ENCODE data around the gene TTC38.

TTC38 gene

GRCh38 chr22:46240506-46240905, 27.3 kb upstream of the TTC38 start:
- no peak overlapping the region for H3K4me3 ChIP-seq (replicated peaks; ENCODE audit: insufficient read depth, low read length)
- no peak for TF ChIP-seq GABPA (IDR thresholded peaks at IDR 0.05; ENCODE audit: low read depth)
- peak; percentile 91 for TF ChIP-seq SPI1 (IDR thresholded peaks at IDR 0.05; ENCODE audit: borderline replicate concordance, low read depth)

DNA sequence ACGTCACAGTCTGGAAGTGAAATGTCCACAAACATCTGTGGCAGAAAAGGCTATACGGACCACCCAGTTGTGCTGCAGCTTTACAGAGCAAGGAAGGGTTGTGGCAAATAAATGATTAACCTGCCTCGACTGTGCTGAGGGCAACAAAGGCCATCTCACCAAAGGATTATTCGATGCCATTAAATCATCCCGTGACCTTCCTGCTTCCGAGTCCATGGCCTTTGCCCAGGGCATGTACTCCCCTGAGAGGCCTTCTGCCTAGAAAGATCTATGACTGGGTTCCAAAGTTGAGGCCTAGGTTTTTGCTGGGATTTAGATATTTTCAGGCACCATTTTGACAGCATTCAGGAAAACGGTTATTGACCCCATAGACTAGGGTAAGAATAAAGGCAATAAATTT, 26.9 kb upstream of the TTC38 start:
- TF ChIP-seq POLR2AphosphoS5 (IDR thresholded peaks at IDR 0.05; ENCODE audit: low read depth) = no peak
- TF ChIP-seq SPI1 (IDR thresholded peaks at IDR 0.05; ENCODE audit: borderline replicate concordance, low read depth) = no peak
- TF ChIP-seq GABPA (IDR thresholded peaks at IDR 0.05; ENCODE audit: low read depth) = no peak
- TF ChIP-seq REST (IDR thresholded peaks at IDR 0.05; ENCODE audit: insufficient replicate concordance, low read depth) = no peak
- TF ChIP-seq CTCF (IDR thresholded peaks at IDR 0.05; ENCODE audit: insufficient read depth, low read length) = no peak
- no peak for DNase-seq (ENCODE audit: low read depth in 1 of 2, low spot score in 1 of 2)
- no peak overlapping the region for H3K27ac ChIP-seq (replicated peaks)
- no peaks in the 10 kb centered on the region for H3K27me3 ChIP-seq (ENCODE audit: insufficient read depth, poor library complexity, severe bottlenecking)
- no peak overlapping the region for H3K4me3 ChIP-seq (replicated peaks; ENCODE audit: insufficient read depth, low read length)

More at GRCh38 chr22:46240506-46240905, 27.3 kb upstream of the TTC38 start:
- H3K27ac ChIP-seq (replicated peaks) = no peak overlapping the region
- DNase-seq (ENCODE audit: low read depth in 1 of 2, low spot score in 1 of 2) = peak in 1 of 2 experiments; percentile 55
- H3K27me3 ChIP-seq (ENCODE audit: insufficient read depth, poor library complexity, severe bottlenecking) = no peaks in the 10 kb centered on the region

DNA sequence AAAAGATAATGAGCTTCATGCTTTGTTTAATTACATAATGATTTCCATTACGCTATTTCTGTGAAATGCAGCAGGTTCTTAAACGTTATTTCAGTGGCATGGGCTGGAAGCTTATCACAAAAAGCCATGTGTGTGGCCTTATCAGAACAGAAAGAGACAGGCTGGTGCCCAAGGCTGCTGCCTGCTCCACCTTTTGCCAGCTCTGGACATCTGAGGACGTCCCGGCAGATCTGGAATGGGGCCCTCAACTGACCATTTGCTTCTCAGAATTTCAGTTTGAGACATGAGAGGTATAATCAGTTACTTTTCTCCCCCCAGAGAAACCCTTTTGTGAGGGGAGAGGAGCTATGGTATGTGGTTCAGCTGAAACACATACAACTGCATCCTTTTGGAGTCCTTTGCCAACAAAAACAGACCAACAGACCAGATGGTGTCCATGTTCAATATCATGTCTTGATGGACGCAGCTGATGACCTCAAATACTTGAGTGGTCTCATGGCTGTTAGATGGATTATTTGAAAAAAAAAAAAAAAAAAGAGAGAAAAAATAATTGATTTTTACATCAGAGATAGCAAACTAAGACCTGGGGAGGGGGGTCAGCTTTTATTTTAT, 26.3 kb upstream of the TTC38 start:
- H3K27me3 ChIP-seq (ENCODE audit: insufficient read depth, poor library complexity, severe bottlenecking) = no peaks in the 10 kb centered on the region
- H3K27ac ChIP-seq (replicated peaks) = no peak overlapping the region
- H3K4me3 ChIP-seq (replicated peaks; ENCODE audit: insufficient read depth, low read length) = no peak overlapping the region
- DNase-seq (ENCODE audit: low read depth in 1 of 2, low spot score in 1 of 2) = no peak
- TF ChIP-seq SPI1 (IDR thresholded peaks at IDR 0.05; ENCODE audit: borderline replicate concordance, low read depth) (no peak), CTCF (IDR thresholded peaks at IDR 0.05; ENCODE audit: insufficient read depth, low read length) (no peak), GABPA (IDR thresholded peaks at IDR 0.05; ENCODE audit: low read depth) (no peak), REST (IDR thresholded peaks at IDR 0.05; ENCODE audit: insufficient replicate concordance, low read depth) (no peak), POLR2AphosphoS5 (IDR thresholded peaks at IDR 0.05; ENCODE audit: low read depth) (no peak)

DNA sequence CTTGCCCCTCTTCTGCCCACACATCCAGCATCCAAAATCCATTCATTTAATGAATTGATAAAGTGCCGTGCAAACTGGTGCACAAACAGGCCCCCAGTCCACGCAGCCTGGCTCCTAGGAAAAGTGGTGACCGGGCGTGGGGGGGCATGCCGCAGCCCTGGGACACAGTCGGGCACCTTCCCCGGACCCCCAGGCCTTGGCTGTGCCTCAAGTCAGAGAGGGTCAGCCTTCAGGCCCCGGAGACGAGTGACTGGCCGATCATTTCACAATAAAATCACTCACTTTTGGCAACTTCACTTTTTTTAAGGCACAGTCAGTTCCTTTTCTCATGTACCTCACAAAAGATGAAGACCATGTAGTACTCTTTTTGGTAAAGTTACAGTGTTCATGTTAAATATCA, 25.7 kb upstream of the TTC38 start:
- Histone ChIP-seq H3K4me3 (replicated peaks; ENCODE audit: insufficient read depth, low read length) (no peak overlapping the region), H3K27me3 (ENCODE audit: insufficient read depth, poor library complexity, severe bottlenecking) (no peaks in the 10 kb centered on the region), H3K27ac (replicated peaks) (no peak overlapping the region)
- DNase-seq (ENCODE audit: low read depth in 1 of 2, low spot score in 1 of 2) = peak in 1 of 2 experiments; percentile 8
- TF ChIP-seq POLR2AphosphoS5 (IDR thresholded peaks at IDR 0.05; ENCODE audit: low read depth) = no peak
- no peak for TF ChIP-seq CTCF (IDR thresholded peaks at IDR 0.05; ENCODE audit: insufficient read depth, low read length)
- no peak for TF ChIP-seq GABPA (IDR thresholded peaks at IDR 0.05; ENCODE audit: low read depth)

Measured in HL-60 (cell line).